Measurements from ENCODE around the gene TAC3. TPM values are rescaled to one million over a fixed set of nuclear protein-coding genes. Genes with fewer than 3 reads are reported as not detected.

TAC3 gene
- total RNA-seq, 1 experiment from 2014 or later = 6.2 TPM

- no peak overlapping the region for H4K8ac ChIP-seq (replicated peaks; ENCODE audit: insufficient read length, low read depth, low read length)
- H3K18ac ChIP-seq (ENCODE audit: insufficient read length, low read depth, low read length) = no peak overlapping the region
- H2BK12ac ChIP-seq (ENCODE audit: insufficient read length, low read depth, low read length) = no peak overlapping the region
- H4K5ac ChIP-seq (ENCODE audit: insufficient read length, low read depth, low read length) = no peak overlapping the region
- no peaks in the 10 kb centered on the region for H4K20me1 ChIP-seq (ENCODE audit: control insufficient read depth, insufficient read depth, insufficient read length)
- no peak overlapping the region for H3K14ac ChIP-seq (ENCODE audit: insufficient read depth, low read length)
- Mint-ChIP-seq H3K27me3 (ENCODE audit: low read depth) (peaks cover 2% of the 10 kb centered on the region), H3K9me3 (no peaks in the 10 kb centered on the region), H3K4me3 (no peak overlapping the region), H3K4me1 (peaks cover 3 to 13% of the 10 kb centered on the region in 2 experiments), H3K27ac (no peak overlapping the region), H3K36me3 (ENCODE audit: insufficient read depth in 1 of 3, low read depth in 3 of 3) (peaks cover 2 to 7% (median 4%) of the 10 kb centered on the region in 3 experiments; a peak in 5 of 7 replicates)
- no peak overlapping the region for H2BK15ac ChIP-seq (ENCODE audit: low read depth, low read length)
- H2AK5ac ChIP-seq (ENCODE audit: insufficient read length, low read length) = no peak overlapping the region
- H3K23ac ChIP-seq (ENCODE audit: insufficient read length, low read depth, low read length) = no peak overlapping the region
- no peak overlapping the region for H4K91ac ChIP-seq (ENCODE audit: insufficient read length, low read depth, low read length)
- no peak for TF ChIP-seq CTCF (conservative IDR thresholded peaks at IDR 0.05)
- H3K27me3 ChIP-seq (ENCODE audit: insufficient read depth, low read length) = no peaks in the 10 kb centered on the region
- H3K23me2 ChIP-seq (ENCODE audit: insufficient read length, low read depth, low read length, poor library complexity, severe bottlenecking) = no peaks in the 10 kb centered on the region
- no peak overlapping the region for H2AFZ ChIP-seq (ENCODE audit: low read length)
- H3K56ac ChIP-seq (ENCODE audit: insufficient read length, low read depth, low read length) = no peak overlapping the region
- no peak overlapping the region for H3K4me2 ChIP-seq (ENCODE audit: insufficient read depth, insufficient read length, low read length)
- H2BK5ac ChIP-seq (ENCODE audit: insufficient read length, low read length) = no peak overlapping the region
- no peaks in the 10 kb centered on the region for H3K79me2 ChIP-seq (ENCODE audit: insufficient read depth, low read length)
- no peak overlapping the region for H2BK120ac ChIP-seq (ENCODE audit: low read depth, low read length, poor library complexity, severe bottlenecking)
- no CpG with 5 or more reads among the region's 4 CpGs for whole genome bisulfite sequencing (ENCODE audit: extremely low coverage, insufficient read length, low lambda C conversion rate)
- no peak overlapping the region for H3K4ac ChIP-seq (ENCODE audit: low read depth, low read length)
- no peak overlapping the region for H3K9ac ChIP-seq (ENCODE audit: extremely low read depth, insufficient read length, low read length)
- no peak for DNase-seq
- H3K9me3 ChIP-seq (ENCODE audit: control insufficient read depth, low read depth, low read length) = no peaks in the 10 kb centered on the region
- H2BK20ac ChIP-seq (ENCODE audit: low read depth, low read length, poor library complexity, severe bottlenecking) = no peak overlapping the region
- H3K79me1 ChIP-seq (ENCODE audit: insufficient read depth, low read depth, low read length, poor library complexity, severe bottlenecking) = no peaks in the 10 kb centered on the region
- no peak overlapping the region for H3K27ac ChIP-seq (ENCODE audit: insufficient read length, low read depth, low read length)
- H3T11ph ChIP-seq (ENCODE audit: low read length) = no peak overlapping the region
- no peaks in the 10 kb centered on the region for H3K4me1 ChIP-seq (ENCODE audit: insufficient read depth, low read length)
Measured at GRCh38 chr12:57049119-57049446, 32.8 kb upstream of the TAC3 start.

All from H9 (cell line).